LNCAP (cell line): ENCODE measurements around the gene C11orf24.

Experiments used
- CTCF ChIP-seq: fragments of 450-650 bp; IDR thresholded peaks from 2 replicates; pipeline ENCODE4 v1.5.1; 2017; ENCODE audit warnings: mild to moderate bottlenecking

C11orf24 gene

GRCh38 chr11:68302670-68303069 lies 30.9 kb upstream of the C11orf24 start:
- TF ChIP-seq CTCF, result no peak

GRCh38 chr11:68302256-68302655 lies 30.5 kb upstream of the C11orf24 start:
- TF ChIP-seq CTCF, result no peak

- no peak for TF ChIP-seq CTCF
These were observed 28.5 kb upstream of the C11orf24 start for GRCh38 chr11:68300076-68300830.

GRCh38 chr11:68298659-68299516 lies 27.1 kb upstream of the C11orf24 start:
- TF ChIP-seq CTCF, result no peak

GRCh38 chr11:68297812-68298658 lies 26.3 kb upstream of the C11orf24 start:
- TF ChIP-seq CTCF, result peak; percentile 98

- TF ChIP-seq CTCF, result no peak
These were observed 25.7 kb upstream of the C11orf24 start for GRCh38 chr11:68297494-68297811.

GRCh38 chr11:68297052-68297378 lies 25.2 kb upstream of the C11orf24 start:
- TF ChIP-seq CTCF, result no peak
